ENCODE measurements around the gene PLA2G4D.

Gene PLA2G4D

GRCh38 chr15:42106288-42106687 lies 11.9 kb upstream of the PLA2G4D start:
- no peak overlapping the region for H3K4me3 ChIP-seq (ENCODE audit: insufficient read depth, low read length, poor library complexity, severe bottlenecking)
- no peaks in the 10 kb centered on the region for H3K79me2 ChIP-seq (ENCODE audit: insufficient read depth, low read length)
- no peaks in the 10 kb centered on the region for H4K20me1 ChIP-seq (ENCODE audit: low read depth, low read length)
- H3K27ac ChIP-seq (ENCODE audit: low read depth, low read length): no peak overlapping the region
- no peak overlapping the region for H3K4me2 ChIP-seq (ENCODE audit: low read depth, low read length, poor library complexity, severe bottlenecking)
- no peaks in the 10 kb centered on the region for H3K36me3 ChIP-seq (ENCODE audit: low read length)
- no peaks in the 10 kb centered on the region for H3K27me3 ChIP-seq (ENCODE audit: low read length)
- no peaks in the 10 kb centered on the region for H3F3A ChIP-seq (ENCODE audit: insufficient read depth)
- H3K9me3 ChIP-seq (ENCODE audit: insufficient read depth, low read length): no peaks in the 10 kb centered on the region
- H3K9ac ChIP-seq (ENCODE audit: low read length): no peak overlapping the region
- H2AFZ ChIP-seq (ENCODE audit: low read depth, low read length, severe bottlenecking): no peak overlapping the region
- no peak for TF ChIP-seq CTCF (IDR thresholded peaks at IDR 0.05; ENCODE audit: insufficient read depth, low read length, poor library complexity, severe bottlenecking)
- TF ChIP-seq EZH2phosphoT487 (conservative IDR thresholded peaks at IDR 0.05; ENCODE audit: low read length): no peak
- no peaks in the 10 kb centered on the region for H3K9me2 ChIP-seq (replicated peaks; ENCODE audit: insufficient read depth, low read length)

GRCh38 chr15:42104095-42104891 lies 9.9 kb upstream of the PLA2G4D start:
- Histone ChIP-seq H2AFZ (ENCODE audit: low read depth, low read length, severe bottlenecking) (no peak overlapping the region), H3K27ac (ENCODE audit: low read depth, low read length) (no peak overlapping the region), H3K27me3 (ENCODE audit: low read length) (no peaks in the 10 kb centered on the region), H3K4me3 (ENCODE audit: insufficient read depth, low read length, poor library complexity, severe bottlenecking) (no peak overlapping the region), H3K9ac (ENCODE audit: low read length) (no peak overlapping the region), H3K4me2 (ENCODE audit: low read depth, low read length, poor library complexity, severe bottlenecking) (no peak overlapping the region), H3K9me2 (replicated peaks; ENCODE audit: insufficient read depth, low read length) (no peaks in the 10 kb centered on the region), H3K36me3 (ENCODE audit: low read length) (no peaks in the 10 kb centered on the region), H3F3A (ENCODE audit: insufficient read depth) (no peaks in the 10 kb centered on the region), H3K79me2 (ENCODE audit: insufficient read depth, low read length) (no peaks in the 10 kb centered on the region), H3K9me3 (ENCODE audit: insufficient read depth, low read length) (no peaks in the 10 kb centered on the region), H4K20me1 (ENCODE audit: low read depth, low read length) (no peaks in the 10 kb centered on the region)
- TF ChIP-seq EZH2phosphoT487 (conservative IDR thresholded peaks at IDR 0.05; ENCODE audit: low read length): no peak
- no peak for TF ChIP-seq CTCF (IDR thresholded peaks at IDR 0.05; ENCODE audit: insufficient read depth, low read length, poor library complexity, severe bottlenecking)

- Histone ChIP-seq H3K79me2 (ENCODE audit: insufficient read depth, low read length) (no peaks in the 10 kb centered on the region), H3K27ac (ENCODE audit: low read depth, low read length) (no peak overlapping the region), H3K4me2 (ENCODE audit: low read depth, low read length, poor library complexity, severe bottlenecking) (no peak overlapping the region), H3F3A (ENCODE audit: insufficient read depth) (no peaks in the 10 kb centered on the region), H4K20me1 (ENCODE audit: low read depth, low read length) (no peaks in the 10 kb centered on the region), H3K9me2 (replicated peaks; ENCODE audit: insufficient read depth, low read length) (no peaks in the 10 kb centered on the region), H3K36me3 (ENCODE audit: low read length) (no peaks in the 10 kb centered on the region), H3K4me3 (ENCODE audit: insufficient read depth, low read length, poor library complexity, severe bottlenecking) (no peak overlapping the region), H3K27me3 (ENCODE audit: low read length) (no peaks in the 10 kb centered on the region), H3K9ac (ENCODE audit: low read length) (no peak overlapping the region), H2AFZ (ENCODE audit: low read depth, low read length, severe bottlenecking) (no peak overlapping the region), H3K9me3 (ENCODE audit: insufficient read depth, low read length) (no peaks in the 10 kb centered on the region)
- no peak for TF ChIP-seq EZH2phosphoT487 (conservative IDR thresholded peaks at IDR 0.05; ENCODE audit: low read length)
- TF ChIP-seq CTCF (IDR thresholded peaks at IDR 0.05; ENCODE audit: insufficient read depth, low read length, poor library complexity, severe bottlenecking): no peak
These were observed 8.4 kb upstream of the PLA2G4D start for GRCh38 chr15:42102646-42103235.
